Urothelium cell line (cell line): ENCODE results near the gene TENM3.
"Not testable (repeated sequence)": the region's sequence is repeated elsewhere in the genome, so short reads cannot be mapped to it uniquely, and the experiment has no call there.

Source experiments
- DNase-seq: peaks from one replicate; pipeline ENCODE4 v3.0.0; 2011; ENCODE audit warnings: low spot score, mixed read lengths
- FAIRE-seq: peaks from 2 replicates; lab custom pipeline; 2011; peaks lifted over from hg19 to GRCh38; lab: Jason Lieb, UNC

Gene TENM3

GRCh38 chr4:182801636-182802035, 558.4 kb downstream of the TENM3 start:
- no peak for FAIRE-seq

GRCh38 chr4:182802621-182803020, 559.4 kb downstream of the TENM3 start:
- DNase-seq, result no peak
- no peak for FAIRE-seq

More at GRCh38 chr4:182801636-182802035, 558.4 kb downstream of the TENM3 start:
- no peak for DNase-seq

GRCh38 chr4:182803235-182803634, 560.0 kb downstream of the TENM3 start:
- no peak for FAIRE-seq
- no peak for DNase-seq

GRCh38 chr4:182804131-182804530, 560.9 kb downstream of the TENM3 start:
- FAIRE-seq (no peak), DNase-seq (no peak)

GRCh38 chr4:182805321-182805720, 562.1 kb downstream of the TENM3 start:
- DNase-seq, result no peak
- FAIRE-seq, result no peak

GRCh38 chr4:182805750-182806149, 562.5 kb downstream of the TENM3 start:
- FAIRE-seq (no peak), DNase-seq (no peak)

- DNase-seq (peak; percentile 82), FAIRE-seq (no peak)
Observed at GRCh38 chr4:182806259-182807252, 563.4 kb downstream of the TENM3 start.

GRCh38 chr4:182807346-182807745, 564.1 kb downstream of the TENM3 start:
- DNase-seq (no peak), FAIRE-seq (no peak)

- DNase-seq (no peak), FAIRE-seq (no peak)
Observed at GRCh38 chr4:182807767-182808548, 564.8 kb downstream of the TENM3 start.

- FAIRE-seq (peak; percentile 99), DNase-seq (peak; percentile 71)
Observed at GRCh38 chr4:182808673-182809416, 565.6 kb downstream of the TENM3 start.

GRCh38 chr4:182809417-182810102, 566.4 kb downstream of the TENM3 start:
- DNase-seq, result peak; percentile 46

GRCh38 chr4:182810103-182810615, 567.0 kb downstream of the TENM3 start:
- DNase-seq (no peak), FAIRE-seq (peak; percentile 99)

More at GRCh38 chr4:182809417-182810102, 566.4 kb downstream of the TENM3 start:
- no peak for FAIRE-seq

- FAIRE-seq (no peak), DNase-seq (no peak)
Observed at GRCh38 chr4:182812916-182813315, 569.7 kb downstream of the TENM3 start.

GRCh38 chr4:182814065-182814464, 570.9 kb downstream of the TENM3 start:
- not testable (repeated sequence) for FAIRE-seq, DNase-seq

GRCh38 chr4:182818926-182819730, 575.9 kb downstream of the TENM3 start:
- no peak for FAIRE-seq
- DNase-seq, result no peak

- DNase-seq (no peak), FAIRE-seq (no peak)
Observed at GRCh38 chr4:182819751-182820150, 576.5 kb downstream of the TENM3 start.

GRCh38 chr4:182822554-182822953, 579.4 kb downstream of the TENM3 start:
- FAIRE-seq (no peak), DNase-seq (no peak)

GRCh38 chr4:182823576-182823975, 580.4 kb downstream of the TENM3 start:
- DNase-seq, result no peak

GRCh38 chr4:182825003-182825402, 581.8 kb downstream of the TENM3 start:
- FAIRE-seq (no peak), DNase-seq (no peak)

More at GRCh38 chr4:182823576-182823975, 580.4 kb downstream of the TENM3 start:
- no peak for FAIRE-seq
